ENCODE data around the gene ARID3B. TPM values are rescaled to one million over a fixed set of nuclear protein-coding genes. Genes with fewer than 3 reads are reported as not detected.

The ARID3B gene
- total RNA-seq, 1 experiment from 2014 or later = 101 TPM

- peaks cover 3% of the 10 kb centered on the region for H3K79me1 ChIP-seq (ENCODE audit: insufficient read depth, low read depth, low read length, poor library complexity, severe bottlenecking)
- no peak overlapping the region for H4K5ac ChIP-seq (ENCODE audit: insufficient read length, low read depth, low read length)
- H2AK5ac ChIP-seq (ENCODE audit: insufficient read length, low read length) = no peak overlapping the region
- no peak overlapping the region for H4K8ac ChIP-seq (replicated peaks; ENCODE audit: insufficient read length, low read depth, low read length)
- H2BK5ac ChIP-seq (ENCODE audit: insufficient read length, low read length) = no peak overlapping the region
- Mint-ChIP-seq H3K9me3 (no peaks in the 10 kb centered on the region), H3K27me3 (ENCODE audit: low read depth) (no peaks in the 10 kb centered on the region), H3K4me1 (peaks cover 12 to 13% of the 10 kb centered on the region in 2 experiments), H3K4me3 (no peak overlapping the region), H3K36me3 (ENCODE audit: insufficient read depth in 1 of 3, low read depth in 3 of 3) (peaks cover 18 to 60% (median 58%) of the 10 kb centered on the region in 3 experiments), H3K27ac (peak overlapping the region in 2 of 3 experiments; percentile 81 to 92; a peak in 4 of 7 replicates)
- H3K56ac ChIP-seq (ENCODE audit: insufficient read length, low read depth, low read length) = no peak overlapping the region
- TF ChIP-seq CTCF (conservative IDR thresholded peaks at IDR 0.05) = no peak
- peaks cover 16% of the 10 kb centered on the region; the same call in 1 of the 2 replicates for H3K79me2 ChIP-seq (ENCODE audit: insufficient read depth, low read length)
- no peak overlapping the region for H2BK12ac ChIP-seq (ENCODE audit: insufficient read length, low read depth, low read length)
- no peak overlapping the region for H3K14ac ChIP-seq (ENCODE audit: insufficient read depth, low read length)
- no peak overlapping the region for H3K9ac ChIP-seq (ENCODE audit: extremely low read depth, insufficient read length, low read length)
- no peak overlapping the region for H3T11ph ChIP-seq (ENCODE audit: low read length)
- H3K27me3 ChIP-seq (ENCODE audit: insufficient read depth, low read length) = no peaks in the 10 kb centered on the region
- no peaks in the 10 kb centered on the region for H4K20me1 ChIP-seq (ENCODE audit: control insufficient read depth, insufficient read depth, insufficient read length)
- H2AFZ ChIP-seq (ENCODE audit: low read length) = no peak overlapping the region
- H3K4me1 ChIP-seq (ENCODE audit: insufficient read depth, low read length) = no peaks in the 10 kb centered on the region
- no peak overlapping the region for H2BK120ac ChIP-seq (ENCODE audit: low read depth, low read length, poor library complexity, severe bottlenecking)
- no peaks in the 10 kb centered on the region for H3K23me2 ChIP-seq (ENCODE audit: insufficient read length, low read depth, low read length, poor library complexity, severe bottlenecking)
- H3K9me3 ChIP-seq (ENCODE audit: control insufficient read depth, low read depth, low read length) = no peaks in the 10 kb centered on the region
- no peak overlapping the region for H4K91ac ChIP-seq (ENCODE audit: insufficient read length, low read depth, low read length)
- no peak for DNase-seq
- no peak overlapping the region for H3K4me2 ChIP-seq (ENCODE audit: insufficient read depth, insufficient read length, low read length)
- no peak overlapping the region for H2BK15ac ChIP-seq (ENCODE audit: low read depth, low read length)
- WGBS (ENCODE audit: extremely low coverage, insufficient read length, low lambda C conversion rate) = no CpG with 5 or more reads among the region's 4 CpGs
- H2BK20ac ChIP-seq (ENCODE audit: low read depth, low read length, poor library complexity, severe bottlenecking) = no peak overlapping the region
- H3K27ac ChIP-seq (ENCODE audit: insufficient read length, low read depth, low read length) = no peak overlapping the region
- H3K4ac ChIP-seq (ENCODE audit: low read depth, low read length) = no peak overlapping the region
- H3K23ac ChIP-seq (ENCODE audit: insufficient read length, low read depth, low read length) = no peak overlapping the region
- H3K18ac ChIP-seq (ENCODE audit: insufficient read length, low read depth, low read length) = no peak overlapping the region
Observed at GRCh38 chr15:74555192-74555591, 14.2 kb downstream of the ARID3B start.
